Dermis microvascular lymphatic vessel endothelial cell (primary cell): ENCODE results near the gene ZNF410. TPM values are rescaled to one million over a fixed set of nuclear protein-coding genes. Genes with fewer than 3 reads are reported as not detected.
"Not testable (repeated sequence)": the region's sequence is repeated elsewhere in the genome, so short reads cannot be mapped to it uniquely, and the experiment has no call there.

Source experiments
- DNase-seq, 2 donors: peaks; one replicate each; pipeline versions ENCODE4 v3.0.0 to v3.0.0-alpha.2; 2010; ENCODE audit warnings: low read depth in 2 of 2
- total RNA-seq: library from RNA; depleted of rRNA; stranded (reverse); fragments of >200 nt; gene quantifications from 2 replicates; pipeline ENCODE4 v1.2.1, GENCODE V29; 2014

The ZNF410 gene, protein sequence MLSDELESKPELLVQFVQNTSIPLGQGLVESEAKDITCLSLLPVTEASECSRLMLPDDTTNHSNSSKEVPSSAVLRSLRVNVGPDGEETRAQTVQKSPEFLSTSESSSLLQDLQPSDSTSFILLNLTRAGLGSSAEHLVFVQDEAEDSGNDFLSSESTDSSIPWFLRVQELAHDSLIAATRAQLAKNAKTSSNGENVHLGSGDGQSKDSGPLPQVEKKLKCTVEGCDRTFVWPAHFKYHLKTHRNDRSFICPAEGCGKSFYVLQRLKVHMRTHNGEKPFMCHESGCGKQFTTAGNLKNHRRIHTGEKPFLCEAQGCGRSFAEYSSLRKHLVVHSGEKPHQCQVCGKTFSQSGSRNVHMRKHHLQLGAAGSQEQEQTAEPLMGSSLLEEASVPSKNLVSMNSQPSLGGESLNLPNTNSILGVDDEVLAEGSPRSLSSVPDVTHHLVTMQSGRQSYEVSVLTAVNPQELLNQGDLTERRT
- total RNA-seq = 43.8 and 47.5 TPM in 2 replicates

DNA sequence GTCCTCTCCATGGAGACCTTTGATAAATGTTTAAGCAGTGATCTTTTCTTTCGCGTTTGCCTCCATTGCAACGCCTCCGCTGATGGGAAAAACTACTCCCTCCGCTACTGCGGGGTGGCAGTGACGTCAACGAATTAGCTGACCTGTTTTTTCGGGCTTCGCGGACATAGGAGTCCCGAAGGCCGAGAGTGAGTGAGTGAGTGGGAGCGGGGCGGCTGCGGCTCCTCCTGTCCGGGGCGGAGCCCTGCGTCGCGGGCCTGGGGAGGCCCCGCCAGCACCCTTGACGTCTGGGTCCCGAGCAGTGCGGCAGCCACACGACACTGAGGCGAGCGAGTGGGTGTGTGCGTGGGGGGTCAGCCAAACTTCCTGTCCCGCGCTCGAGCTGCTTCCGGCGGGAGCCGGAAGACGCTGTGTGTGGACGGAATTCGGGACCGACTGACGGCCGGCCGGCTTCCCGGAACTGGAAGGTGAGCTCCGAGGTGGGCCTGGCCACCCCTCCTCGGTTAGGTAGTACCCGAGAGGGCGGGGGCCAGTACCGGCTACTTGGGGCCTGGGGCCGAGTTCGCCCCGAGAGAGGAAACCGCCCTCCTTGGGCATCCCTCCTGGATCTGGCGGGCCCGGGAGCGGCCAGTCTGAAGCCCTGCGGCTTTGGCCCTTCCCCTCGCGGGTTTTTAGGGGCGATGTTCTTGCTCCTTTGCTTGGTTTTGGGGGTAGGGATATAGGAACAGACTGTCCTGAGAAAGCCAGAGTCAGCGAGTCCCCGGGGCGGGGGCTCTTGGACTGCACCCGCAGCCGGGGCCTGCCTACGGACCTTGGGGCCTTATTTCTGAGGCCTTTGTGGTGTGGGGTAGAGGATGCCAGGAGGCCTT lies at the start of gene ZNF410:
Gene ZNF410 (plus strand): TSS at position 411 of the 869 bp plus-strand sequence. CDS start 5,317 bp downstream, outside the sequence.
- peak; percentile 87 to 95 for DNase-seq

DNA sequence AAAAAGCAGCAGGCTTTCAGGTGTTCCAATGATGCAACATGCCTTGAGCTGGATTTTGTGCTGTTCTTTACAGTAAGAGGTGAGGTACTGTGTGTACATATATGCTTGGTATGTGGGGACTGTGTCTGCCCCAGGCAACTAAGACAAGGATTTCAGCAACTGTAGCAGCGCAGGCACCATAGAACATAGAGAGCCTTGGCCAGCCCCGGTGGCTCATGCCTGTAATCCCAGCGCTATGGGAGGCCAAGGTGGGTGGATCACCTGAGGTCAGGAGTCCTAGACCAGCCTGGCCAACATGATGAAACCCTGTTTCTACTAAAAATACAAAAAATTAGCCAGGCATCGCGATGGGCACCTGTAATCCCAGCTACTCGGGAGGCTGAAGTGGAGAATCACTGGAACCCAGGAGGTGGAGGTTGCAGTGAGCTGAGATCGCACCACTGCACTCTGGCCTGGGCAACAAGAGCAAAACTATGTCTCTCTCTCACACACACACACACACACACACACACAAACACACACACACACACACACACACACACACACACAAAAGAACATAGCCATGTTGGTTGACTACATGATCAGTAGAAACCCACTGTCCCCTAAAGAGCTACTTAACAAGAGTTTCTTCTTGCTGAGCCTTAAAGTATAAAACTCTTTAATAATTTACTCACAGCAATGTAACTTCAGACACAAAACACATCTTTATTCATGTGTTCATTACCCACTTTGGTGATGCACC lies 48.2 kb upstream of the ZNF410 start:
- DNase-seq = not testable (repeated sequence)

DNA sequence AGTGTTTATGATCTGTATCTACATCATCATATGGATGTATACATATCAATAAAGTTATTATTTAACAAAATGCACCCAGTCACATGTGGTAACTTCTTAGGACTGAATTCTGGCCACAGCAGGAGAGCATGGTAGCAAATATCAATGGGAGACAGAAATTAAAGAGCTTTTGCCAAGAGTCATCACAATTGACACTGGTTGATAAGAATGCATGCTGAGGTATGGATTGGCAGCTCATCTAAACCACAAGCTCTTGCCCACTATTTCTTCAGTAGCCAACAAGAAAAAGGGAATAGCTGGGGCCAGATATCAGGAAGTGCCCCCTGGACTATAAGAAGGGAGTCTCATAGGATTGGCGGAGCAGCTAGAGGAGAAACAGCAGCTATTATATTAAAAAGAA lies 44.5 kb upstream of the ZNF410 start:
- DNase-seq = no peak

DNA sequence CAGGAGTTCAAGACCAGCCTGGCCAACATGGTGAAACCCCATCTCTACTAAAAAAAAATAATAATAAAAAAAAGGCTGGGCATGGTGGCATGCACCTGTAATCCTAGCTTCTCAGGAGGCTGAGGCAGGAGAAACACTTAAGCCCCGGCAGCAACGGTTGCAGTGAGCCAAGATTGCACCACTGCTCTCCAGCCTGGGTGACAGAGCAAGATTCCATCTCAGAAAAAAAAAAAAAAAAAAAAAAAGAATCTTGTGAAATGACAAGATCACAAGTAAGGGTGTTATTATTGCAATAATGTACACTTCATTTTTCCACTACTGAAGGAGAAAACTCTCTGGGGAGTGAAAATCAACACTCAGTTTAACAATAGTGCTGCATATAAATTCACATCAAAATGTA lies 43.8 kb upstream of the ZNF410 start:
- DNase-seq = no peak

DNA sequence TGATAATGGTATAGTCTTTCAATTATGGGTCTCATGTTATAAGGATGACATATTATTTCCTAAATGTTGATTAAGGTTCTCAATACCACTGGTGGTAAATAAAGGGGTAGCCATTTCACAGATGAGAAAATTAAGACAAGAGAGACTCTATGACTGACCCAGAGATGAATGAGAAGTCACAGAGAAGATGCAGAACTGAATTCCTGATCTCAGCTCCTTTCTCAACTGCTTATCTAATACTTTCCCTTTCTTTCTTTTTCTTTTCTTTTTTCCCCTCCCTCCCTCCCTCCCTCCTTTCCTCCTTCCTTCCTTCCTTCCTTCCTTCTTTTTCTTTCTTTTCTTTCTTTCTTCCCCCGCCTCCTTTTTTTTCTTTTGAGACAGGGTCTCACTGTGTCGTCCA lies 43.4 kb upstream of the ZNF410 start:
- no peak for DNase-seq

DNA sequence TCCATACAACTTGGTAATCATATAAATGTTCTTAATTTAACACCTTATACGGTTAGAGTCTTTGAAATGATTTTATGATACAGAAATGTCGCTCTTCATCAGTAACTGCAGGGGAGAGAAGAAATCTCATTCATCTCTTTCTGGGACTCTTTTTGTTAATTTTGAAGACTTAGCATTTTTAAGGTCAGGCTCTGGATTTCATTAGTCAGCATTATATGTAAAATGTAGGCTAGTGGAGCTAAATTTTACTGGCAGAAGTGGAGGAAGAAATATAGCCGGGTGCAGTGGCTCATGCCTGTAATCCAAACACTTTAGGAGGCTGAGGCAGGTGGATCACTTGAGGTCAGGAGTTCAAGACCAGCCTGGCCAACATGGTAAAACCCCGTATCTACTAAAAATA lies 39.7 kb upstream of the ZNF410 start:
- DNase-seq = no peak

DNA sequence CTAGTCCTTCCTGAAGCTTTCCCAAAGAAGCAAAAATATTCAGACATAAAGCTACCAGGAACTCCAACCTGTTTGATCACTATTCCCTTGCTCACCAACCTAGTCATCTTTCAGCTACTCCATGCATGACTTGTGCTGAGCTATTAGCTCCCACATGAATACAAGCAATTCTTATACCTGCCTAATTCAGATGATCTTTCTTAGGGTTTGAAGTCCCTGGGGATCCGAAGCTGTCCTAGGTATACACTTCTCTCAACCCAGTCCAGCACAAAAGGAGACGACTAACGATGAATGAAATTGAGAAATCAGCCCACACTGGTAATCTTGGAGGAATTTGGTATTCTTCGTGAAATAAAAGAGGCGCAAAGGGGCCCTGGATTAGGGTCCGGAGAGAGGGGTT lies 35.7 kb upstream of the ZNF410 start:
- no peak for DNase-seq

DNA sequence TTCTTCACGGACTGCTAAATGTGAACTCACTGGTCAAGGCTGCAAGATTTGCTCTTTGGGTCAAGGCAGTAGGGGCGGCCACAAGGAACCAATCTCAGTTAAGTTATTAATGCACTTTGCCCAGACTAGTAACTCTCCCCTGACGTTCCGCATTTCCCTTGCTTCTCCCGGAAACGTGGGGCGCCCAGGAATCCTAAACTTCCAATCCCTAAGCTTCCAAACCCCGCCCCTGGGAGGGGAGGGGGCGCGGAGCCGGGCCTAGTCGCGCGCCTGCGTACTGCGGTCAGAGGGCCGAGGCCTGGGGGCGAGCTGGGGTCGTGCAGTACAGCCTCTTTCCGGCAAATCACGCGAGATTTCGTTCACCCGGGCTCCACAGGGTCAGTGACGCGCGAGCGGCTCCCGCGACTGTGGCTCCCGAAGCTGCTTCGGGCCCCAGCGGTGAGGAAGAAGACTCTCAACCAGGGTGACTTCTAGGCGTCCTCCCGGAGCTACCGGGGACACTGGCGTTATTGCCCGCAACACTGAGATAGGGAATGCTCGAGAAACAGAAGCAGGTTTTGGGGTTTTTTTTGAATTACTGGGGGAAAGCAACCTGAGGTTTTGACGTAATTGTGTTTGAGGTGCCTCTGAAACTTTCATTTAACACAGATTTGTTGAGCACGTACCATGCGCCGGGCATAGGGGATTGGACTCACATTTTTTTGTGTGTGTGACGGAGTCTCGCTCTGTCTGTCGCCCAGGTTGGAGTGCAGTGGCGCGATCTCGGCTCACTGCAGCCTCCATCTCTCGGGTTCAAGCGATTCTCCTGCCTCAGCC lies 34.9 kb upstream of the ZNF410 start, which contains the start of gene PTGR2:
Gene PTGR2 (plus strand): TSS at position 265 of the 816 bp plus-strand sequence. CDS start 7,032 bp downstream, outside the sequence.
- DNase-seq = peak; percentile 90 to 94

DNA sequence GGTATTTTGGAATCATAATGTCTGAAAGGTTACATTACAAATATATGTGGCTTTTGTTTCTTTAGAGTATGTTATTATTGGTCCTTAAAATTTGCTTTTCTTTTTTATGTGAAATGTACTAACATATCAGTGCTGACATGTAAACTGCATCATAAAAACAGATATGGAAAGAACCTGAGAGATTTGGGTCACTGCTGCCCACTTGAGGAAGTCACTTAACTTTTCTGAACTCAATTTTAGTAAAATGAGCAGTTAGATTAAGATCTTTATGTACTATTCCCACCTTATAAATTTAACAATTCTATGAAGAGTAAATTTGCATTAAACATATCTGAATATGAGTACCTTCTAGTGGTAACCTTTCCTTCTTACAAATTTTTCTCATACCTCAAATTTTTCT lies 27.5 kb upstream of the ZNF410 start:
- peak in 1 of 2 donors; percentile 7 for DNase-seq

DNA sequence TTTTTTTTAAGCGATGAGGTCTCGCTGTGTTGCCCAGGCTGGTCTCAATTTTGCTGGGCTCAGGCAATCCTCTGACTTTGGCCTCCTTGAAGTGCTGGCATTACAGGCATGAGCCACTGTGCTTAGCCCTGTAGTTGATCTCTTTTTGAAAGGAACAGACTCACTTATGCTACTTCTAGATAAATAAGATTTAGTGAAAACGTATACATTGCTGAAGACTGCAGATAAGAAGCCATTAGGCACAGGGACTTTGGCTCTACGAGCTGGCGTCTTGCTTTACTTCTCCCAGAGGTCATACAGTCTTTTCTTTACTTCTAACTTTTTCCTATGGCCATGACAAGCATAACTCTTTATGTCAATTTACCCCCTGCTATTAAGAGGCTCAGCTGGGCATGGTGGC lies 25.6 kb upstream of the ZNF410 start:
- no peak for DNase-seq

DNA sequence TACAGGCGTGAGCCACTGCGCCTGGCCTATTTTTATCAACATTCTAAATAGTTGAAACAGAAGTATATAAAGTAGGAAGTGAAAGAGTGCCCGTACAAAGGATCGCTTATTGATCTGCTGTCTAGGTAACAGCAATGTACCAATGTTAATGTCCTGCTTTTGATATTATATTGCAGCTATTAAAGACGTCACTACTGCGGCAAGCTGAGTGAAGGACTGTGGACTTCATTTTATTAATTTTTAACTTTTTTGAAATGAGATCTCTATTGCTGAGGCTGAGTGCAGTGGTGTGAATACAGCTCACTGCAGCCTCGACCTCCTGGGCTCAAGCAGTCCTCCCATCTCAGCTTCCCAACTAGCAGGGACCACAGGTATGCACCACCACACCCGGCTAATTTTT lies 24.2 kb upstream of the ZNF410 start:
- DNase-seq = no peak

DNA sequence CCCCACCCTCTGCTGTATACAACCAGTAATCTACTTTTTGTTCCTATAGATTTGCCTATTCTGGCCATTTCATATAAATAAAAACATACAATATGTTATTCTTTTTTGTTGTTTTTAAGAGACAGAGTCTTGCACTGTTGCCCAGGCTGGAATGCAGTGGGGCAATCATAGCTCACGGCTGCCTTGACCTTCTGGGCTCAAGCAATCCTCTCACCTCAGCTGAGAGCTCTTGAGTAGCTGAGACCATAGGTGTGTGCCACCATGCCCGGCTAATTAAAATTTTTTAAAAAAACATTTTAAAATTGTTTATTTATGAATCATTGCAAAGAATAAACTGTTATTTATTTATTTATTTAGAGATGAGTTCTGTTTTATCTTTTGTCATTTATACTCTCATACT lies 23.4 kb upstream of the ZNF410 start:
- DNase-seq = no peak

DNA sequence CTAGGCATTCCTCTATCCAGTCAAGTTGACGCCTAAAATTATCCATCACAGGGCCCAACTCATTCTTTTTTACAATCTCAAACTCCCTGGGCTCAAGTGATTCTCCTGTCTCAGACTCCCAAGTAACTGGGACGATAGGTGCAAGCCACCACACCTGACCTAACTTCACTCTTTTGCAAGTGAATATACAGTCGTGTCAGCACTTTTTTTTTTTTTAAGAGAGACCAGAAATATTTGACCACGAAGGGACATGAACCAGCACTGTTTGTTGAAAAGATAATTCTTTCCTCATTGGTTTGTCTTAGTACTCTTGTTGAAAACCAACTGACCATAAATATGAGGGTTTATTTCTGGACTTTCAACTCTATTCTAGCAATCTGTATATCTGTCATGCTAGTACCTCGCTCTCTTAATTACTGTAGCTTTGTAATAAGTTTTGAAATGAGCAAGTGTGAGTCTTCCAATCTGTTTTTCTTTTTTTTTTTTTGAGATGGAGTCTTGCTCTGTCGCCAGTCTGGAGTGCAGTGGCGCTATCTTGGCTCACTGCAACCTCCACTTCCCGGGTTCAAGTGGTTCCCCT lies 21.0 kb upstream of the ZNF410 start:
- no peak for DNase-seq

DNA sequence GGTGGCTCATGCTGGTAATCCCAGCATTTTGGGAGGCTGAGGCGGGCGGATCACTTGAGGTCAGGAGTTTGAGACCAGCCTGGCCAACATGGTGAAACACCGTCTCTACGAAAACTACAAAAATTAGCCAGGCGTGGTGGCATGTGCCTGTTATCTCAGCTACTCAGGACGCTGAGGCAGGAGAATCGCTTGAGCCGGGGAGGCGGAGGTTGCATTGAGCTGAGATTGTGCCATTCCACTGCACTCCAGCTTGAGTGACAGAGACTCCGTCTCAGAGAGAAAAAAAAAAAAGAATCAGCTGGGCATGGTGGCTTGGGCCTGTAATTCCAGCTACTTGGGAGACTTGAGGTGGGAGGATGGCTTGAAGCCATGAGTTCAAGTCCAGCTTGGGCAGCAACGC lies 16.9 kb upstream of the ZNF410 start:
- not testable (repeated sequence) for DNase-seq

DNA sequence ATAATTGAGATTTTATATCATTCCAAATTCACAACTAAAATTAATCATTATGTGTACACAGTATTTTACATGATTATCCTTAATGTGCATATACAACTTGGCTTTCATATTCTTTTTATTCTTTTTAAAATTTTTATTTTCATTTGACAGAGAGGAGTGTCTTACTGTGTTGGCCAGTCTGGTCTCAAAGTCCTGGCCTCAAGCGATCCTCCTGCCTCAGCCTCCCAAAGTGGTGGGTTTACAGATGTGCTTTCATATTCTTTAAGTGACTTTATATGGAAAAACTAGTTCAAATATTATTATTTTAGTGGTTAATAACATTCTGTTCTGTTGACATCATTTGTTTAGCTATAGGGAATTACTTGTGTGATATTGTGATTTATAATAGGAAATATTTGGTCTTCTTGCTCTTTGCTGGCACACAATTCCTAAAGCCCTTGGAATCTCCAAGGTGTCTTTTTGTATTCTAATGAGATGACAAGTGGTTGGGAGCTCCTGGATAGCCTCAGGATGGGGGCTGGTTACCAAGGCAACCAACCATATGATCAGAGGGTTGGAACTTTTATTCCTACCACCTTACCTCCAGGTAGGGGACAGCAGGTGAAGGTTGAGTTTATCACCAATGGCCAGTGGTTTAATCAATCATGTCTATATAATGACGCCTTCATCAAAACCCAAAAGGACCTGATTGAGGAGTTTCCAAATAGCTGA lies 16.0 kb upstream of the ZNF410 start:
- DNase-seq = no peak

DNA sequence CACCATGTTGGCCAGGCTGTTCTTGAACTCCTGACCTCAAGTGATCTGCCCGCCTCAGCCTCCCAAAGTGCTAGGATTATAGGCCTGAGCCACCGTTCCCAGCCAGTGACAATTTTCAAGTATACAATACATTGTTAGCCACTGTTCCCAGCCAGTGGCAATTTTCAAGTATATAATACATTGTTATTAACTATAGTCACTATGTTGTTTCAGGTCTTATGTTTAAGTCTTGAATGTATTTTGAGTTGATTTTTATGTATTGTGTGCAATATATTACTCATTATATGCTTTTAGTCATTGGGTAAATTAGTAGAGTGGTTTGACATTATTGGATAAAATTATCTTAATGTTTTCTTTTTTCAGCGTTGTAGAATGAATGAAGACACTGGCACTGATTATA lies 13.0 kb upstream of the ZNF410 start:
- DNase-seq = no peak

DNA sequence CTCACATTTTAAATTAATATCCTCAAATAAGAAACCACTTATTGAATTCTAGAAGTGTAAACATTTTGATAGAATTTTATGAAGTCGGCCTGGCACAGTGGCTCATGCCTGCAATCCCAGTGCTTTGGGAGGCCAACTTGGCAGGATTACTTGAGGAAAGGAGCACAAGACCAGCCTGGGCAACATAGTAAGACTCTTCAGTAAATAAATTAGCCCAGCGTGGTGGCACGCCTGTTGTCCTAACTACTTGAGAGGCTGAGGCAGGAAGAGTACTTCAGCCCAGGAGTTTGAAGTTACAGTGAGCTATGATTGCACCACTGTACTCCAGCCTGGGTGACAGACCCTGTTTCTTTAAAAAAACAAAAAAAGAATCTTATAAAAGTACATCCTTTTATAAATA lies 8.9 kb upstream of the ZNF410 start:
- DNase-seq = no peak

DNA sequence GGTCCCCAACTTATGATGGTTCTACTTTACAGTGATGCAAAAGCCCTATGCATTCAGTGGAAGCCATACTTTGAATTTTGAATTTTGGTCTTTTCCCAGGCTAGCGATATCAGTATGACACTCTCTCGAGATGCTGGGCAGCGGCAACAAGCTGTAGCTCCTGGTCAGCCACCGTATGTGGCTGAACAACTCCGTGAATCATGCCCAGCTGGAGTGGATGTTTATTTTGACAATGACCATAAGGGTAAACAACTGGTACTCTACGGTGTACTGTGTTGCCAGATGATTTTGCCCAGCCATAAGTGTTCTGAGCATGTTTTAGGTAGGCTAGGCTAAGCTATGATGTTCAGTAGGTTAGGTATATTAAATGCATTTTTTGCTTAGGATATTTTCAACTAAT lies 8.2 kb upstream of the ZNF410 start:
- DNase-seq = no peak

DNA sequence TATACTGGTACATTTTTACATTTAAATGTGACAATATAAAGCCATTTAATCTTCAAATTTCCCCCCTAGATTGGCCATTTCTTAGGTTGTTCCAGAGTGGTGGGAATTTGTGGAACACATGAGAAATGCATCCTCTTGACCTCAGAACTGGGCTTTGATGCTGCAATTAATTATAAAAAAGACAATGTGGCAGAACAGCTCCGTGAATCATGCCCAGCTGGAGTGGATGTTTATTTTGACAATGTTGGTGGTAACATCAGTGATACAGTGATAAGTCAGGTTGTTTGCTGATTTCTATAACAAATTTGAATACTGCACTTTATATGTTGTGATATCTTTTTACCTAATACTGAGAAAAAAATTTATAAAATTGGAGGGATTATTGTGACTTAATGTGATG lies 7.6 kb upstream of the ZNF410 start:
- DNase-seq = no peak
